CD14-positive monocyte (primary cell): ENCODE measurements around the gene MTMR3. TPM values are rescaled to one million over a fixed set of nuclear protein-coding genes. Genes with fewer than 3 reads are reported as not detected.

ENCODE experiments used
- DNase-seq, 3 donors: peaks; one replicate each; pipeline ENCODE4 v3.0.0-alpha.2; 2011 to 2022
- H2AFZ ChIP-seq: 2 replicates; pipeline ENCODE4 v1.6.0; 2012; ENCODE audit warnings: mild to moderate bottlenecking, low read depth, low read length, inconsistent platforms; ENCODE audit not compliant: insufficient read depth, poor library complexity, severe bottlenecking
- H3K27ac ChIP-seq, 2 donors: 1 replicate in 1 of 2; 2 replicates in 1 of 2; pipeline ENCODE4 v1.5.1; 2012 to 2013; ENCODE audit warnings: low read length in 2 of 2, control low read depth in 1 of 2, inconsistent platforms in 1 of 2, low read depth in 1 of 2, mild to moderate bottlenecking in 1 of 2
- H3K27me3 ChIP-seq, 2 donors: one replicate each; pipeline versions ENCODE4 v1.6.0 to v1.6.1; 2011 to 2013; ENCODE audit warnings: low read length in 2 of 2; ENCODE audit not compliant: control insufficient read depth in 2 of 2, insufficient read depth in 2 of 2
- H3K36me3 ChIP-seq, 2 donors: replicated peaks in 1 of 2; 1 replicate in 1 of 2; 2 replicates in 1 of 2; pipeline versions ENCODE4 v1.5.1 to v1.6.1; 2012 to 2013; ENCODE audit warnings: low read length in 2 of 2, control low read depth in 1 of 2, inconsistent platforms in 1 of 2, mild to moderate bottlenecking in 1 of 2; ENCODE audit not compliant: insufficient read depth in 2 of 2, control insufficient read depth in 1 of 2
- H3K4me1 ChIP-seq, 2 donors: 1 replicate in 1 of 2; 2 replicates in 1 of 2; pipeline versions ENCODE4 v1.5.1 to v1.6.1; 2012 to 2013; ENCODE audit warnings: low read length in 2 of 2, control low read depth in 1 of 2, inconsistent platforms in 1 of 2, mild to moderate bottlenecking in 1 of 2, moderate library complexity in 1 of 2; ENCODE audit not compliant: insufficient read depth in 2 of 2, control insufficient read depth in 1 of 2
- H3K4me2 ChIP-seq: replicated peaks from 2 replicates; pipeline ENCODE3; 2012; ENCODE audit warnings: low read length, moderate library complexity, mild to moderate bottlenecking; ENCODE audit not compliant: poor library complexity, severe bottlenecking; ENCODE audit errors: extremely low read depth
- H3K4me3 ChIP-seq, 3 experiments: fragments of 200-600 bp in 1 of 3; sonication (generic) in 1 of 3; replicated peaks in 1 of 3; 1 replicate in 2 of 3; 2 replicates in 1 of 3; pipeline ENCODE4 v1.5.1; 2011 to 2013; ENCODE audit warnings: low read length in 3 of 3, mild to moderate bottlenecking in 3 of 3, control low read depth in 2 of 3, low read depth in 2 of 3, inconsistent platforms in 1 of 3, moderate library complexity in 1 of 3
- H3K79me2 ChIP-seq: 2 replicates; pipeline ENCODE4 v1.6.0; 2012; ENCODE audit warnings: mild to moderate bottlenecking, control low read depth, inconsistent platforms, low read length, moderate library complexity; ENCODE audit not compliant: insufficient read depth
- H3K9ac ChIP-seq: 2 replicates; pipeline ENCODE4 v1.6.0; 2017; ENCODE audit warnings: low read length, mild to moderate bottlenecking; ENCODE audit not compliant: insufficient read depth, poor library complexity, severe bottlenecking
- H3K9me3 ChIP-seq, 2 donors: replicated peaks in 1 of 2; 1 replicate in 1 of 2; 2 replicates in 1 of 2; pipeline versions ENCODE4 v1.5.1 to v1.6.1; 2012 to 2013; ENCODE audit warnings: low read length in 2 of 2, control low read depth in 1 of 2; ENCODE audit not compliant: control insufficient read depth in 1 of 2, insufficient read depth in 1 of 2
- H4K20me1 ChIP-seq: 2 replicates; pipeline ENCODE4 v1.6.0; 2012; ENCODE audit warnings: mild to moderate bottlenecking, low read length, control low read depth, moderate library complexity; ENCODE audit not compliant: insufficient read depth
- H3K27ac Mint-ChIP-seq, 7 donors: one replicate each; pipeline ENCODE4 v1.8.0; 2020; ENCODE audit warnings: mild to moderate bottlenecking in 7 of 7, mixed read lengths in 7 of 7, moderate library complexity in 6 of 7, inconsistent platforms in 2 of 7
- H3K27me3 Mint-ChIP-seq, 3 donors: one replicate each; pipeline ENCODE4 v1.8.0; 2021 to 2022; ENCODE audit warnings: low read depth in 3 of 3, mild to moderate bottlenecking in 3 of 3, mixed read lengths in 3 of 3, moderate library complexity in 3 of 3, inconsistent platforms in 1 of 3
- H3K36me3 Mint-ChIP-seq, 2 donors: one replicate each; pipeline ENCODE4 v1.8.0; 2020; ENCODE audit warnings: mixed read lengths in 2 of 2, inconsistent platforms in 1 of 2, mild to moderate bottlenecking in 1 of 2
- H3K4me1 Mint-ChIP-seq: one replicate; pipeline ENCODE4 v1.8.0; 2020; ENCODE audit warnings: mild to moderate bottlenecking, mixed read lengths
- H3K4me3 Mint-ChIP-seq, 2 donors: one replicate each; pipeline ENCODE4 v1.8.0; 2020; ENCODE audit warnings: mild to moderate bottlenecking in 2 of 2, mixed read lengths in 2 of 2, moderate library complexity in 1 of 2
- H3K9me3 Mint-ChIP-seq, 7 donors: one replicate each; pipeline ENCODE4 v1.8.0; 2020 to 2022; ENCODE audit warnings: mixed read lengths in 7 of 7, mild to moderate bottlenecking in 6 of 7, moderate library complexity in 6 of 7, inconsistent platforms in 2 of 7
- CTCF ChIP-seq: fragments of 200-600 bp; IDR thresholded peaks from one replicate; pipeline ENCODE4 v1.8.0; 2022; ENCODE audit warnings: antibody characterized with exemption, mild to moderate bottlenecking
- WGBS: methylation state at CpG from one replicate; pipeline ENCODE4 v1.1.5; 2013; ENCODE audit warnings: missing lambda C conversion rate; ENCODE audit not compliant: insufficient coverage; 5-methylcytosine and 5-hydroxymethylcytosine counted together
- intact Hi-C, 2 donors: fragments of 100-400 bp; cut with micrococcal nuclease; formaldehyde crosslinking; loops; one replicate each; pipeline versions ENCODE4 v1.15.0 to v1.15.1; 2023
- polyA plus RNA-seq, 3 donors: library from polyadenylated mRNA; depleted of rRNA in 1 of 3; unstranded in 2 of 3; stranded (reverse) in 1 of 3; fragments of 300-500 nt in 2 of 3; fragments of >200 nt in 1 of 3; fragmentation: Illumina TruSeq in 2 of 3; gene quantifications; 1 replicate in 2 of 3; 2 replicates in 1 of 3; pipeline ENCODE4 v1.2.3, GENCODE V29; 2012 to 2021

Gene MTMR3
- polyA plus RNA-seq, 3 donors: 23.4 to 86.1 (median 30.2) TPM

- Histone ChIP-seq H4K20me1 (peaks cover 95% of the 10 kb centered on the region), H3K4me1 (no peaks in the 10 kb centered on the region), H3K9ac (no peak overlapping the region), H2AFZ (no peak overlapping the region), H3K79me2 (peaks cover 9% of the 10 kb centered on the region), H3K27ac (no peak overlapping the region), H3K36me3 (peaks cover 62 to 93% of the 10 kb centered on the region in 2 donors), H3K4me3 (no peak overlapping the region), H3K27me3 (no peaks in the 10 kb centered on the region), H3K9me3 (no peaks in the 10 kb centered on the region), H3K4me2 (no peak overlapping the region)
- peaks cover 80 to 91% of the 10 kb centered on the region in 2 donors for H3K36me3 Mint-ChIP-seq
- TF ChIP-seq CTCF: no peak
- no peaks in the 10 kb centered on the region for H3K9me3 Mint-ChIP-seq
- 100% methylated on average over 1 of the region's 2 CpGs for WGBS
- DNase-seq: no peak
- no peak overlapping the region for H3K4me3 Mint-ChIP-seq
- peak overlapping the region in 1 of 7 donors; percentile 40 for H3K27ac Mint-ChIP-seq
- peaks cover 0 to 2% (median 0%) of the 10 kb centered on the region in 3 donors for H3K27me3 Mint-ChIP-seq
- intact Hi-C loops: no loop called here
- H3K4me1 Mint-ChIP-seq: peaks cover 4% of the 10 kb centered on the region
Observed at GRCh38 chr22:29997516-29997915, 114.5 kb downstream of the MTMR3 start.

DNA sequence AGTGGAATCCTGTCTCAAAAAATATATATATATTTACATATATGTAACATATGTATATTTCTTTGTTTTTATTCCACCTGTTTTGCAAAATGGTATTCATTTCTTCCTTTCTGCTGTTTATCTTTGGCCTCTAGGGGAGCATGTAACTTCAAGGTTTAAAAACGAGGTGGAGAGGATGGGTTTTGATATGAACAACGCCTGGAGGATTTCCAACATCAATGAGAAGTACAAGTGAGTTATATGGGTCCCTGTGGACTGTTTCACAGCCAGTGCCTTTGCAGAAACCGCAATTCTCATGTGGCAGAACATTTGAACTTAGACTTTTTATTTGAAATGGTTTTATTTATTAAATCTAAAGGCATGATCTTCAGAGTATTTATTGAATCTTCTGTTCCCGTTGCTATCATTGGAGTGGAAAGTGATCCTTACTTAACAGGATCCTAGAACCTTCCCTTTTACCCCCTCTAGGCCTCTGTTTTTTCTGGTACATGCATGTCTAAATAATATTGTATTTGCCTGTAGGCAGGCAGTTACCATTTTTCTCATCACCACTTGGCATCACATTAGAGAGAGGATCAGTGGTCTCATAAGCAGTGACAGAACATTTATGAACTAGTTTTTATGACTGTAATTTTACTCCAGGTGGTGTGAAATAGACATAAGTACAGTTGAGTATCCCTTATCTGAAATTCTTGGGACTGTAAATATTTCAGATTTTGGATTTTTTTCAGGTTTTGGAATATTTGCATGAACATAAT lies 115.8 kb downstream of the MTMR3 start:
- Mint-ChIP-seq H3K36me3 (peaks cover 81 to 91% of the 10 kb centered on the region in 2 donors), H3K9me3 (no peaks in the 10 kb centered on the region), H3K4me1 (peaks cover 2% of the 10 kb centered on the region), H3K27ac (peak overlapping the region in 1 of 7 donors; percentile 55), H3K4me3 (no peak overlapping the region), H3K27me3 (peaks cover 0 to 2% (median 0%) of the 10 kb centered on the region in 3 donors)
- Histone ChIP-seq H3K4me2 (no peak overlapping the region), H3K36me3 (peaks cover 66 to 93% of the 10 kb centered on the region in 2 donors), H3K4me3 (no peak overlapping the region), H3K4me1 (no peaks in the 10 kb centered on the region), H3K79me2 (peaks cover 9% of the 10 kb centered on the region), H3K9me3 (no peaks in the 10 kb centered on the region), H2AFZ (no peak overlapping the region), H3K27me3 (no peaks in the 10 kb centered on the region), H3K9ac (no peak overlapping the region), H3K27ac (no peak overlapping the region), H4K20me1 (peaks cover 96% of the 10 kb centered on the region)
- intact Hi-C loops: no loop called here
- TF ChIP-seq CTCF: no peak
- 45% methylated on average over 2 of the region's 4 CpGs for WGBS
- no peak for DNase-seq
